Uterus (tissue), 2 donors: ENCODE data around the gene CHCHD10.

Experiments
- CTCF ChIP-seq, 4 experiments: fragments of 200-600 bp in 2 of 4; fragments of 450-650 bp in 2 of 4; sonication (generic) in 2 of 4; IDR thresholded peaks; one replicate each; pipeline ENCODE4 v1.5.1; 2016 to 2019; ENCODE audit warnings: antibody characterized with exemption in 4 of 4, mild to moderate bottlenecking in 2 of 4, moderate library complexity in 1 of 4
- POLR2A ChIP-seq, 2 donors: fragments of 450-650 bp; IDR thresholded peaks; one replicate each; pipeline ENCODE4 v1.6.1; 2016; ENCODE audit warnings: antibody characterized with exemption in 2 of 2, mild to moderate bottlenecking in 1 of 2, moderate library complexity in 1 of 2

- TF ChIP-seq CTCF (IDR thresholded peaks at IDR 0.05), result no peak
- TF ChIP-seq POLR2A (IDR thresholded peaks at IDR 0.05), result no peak
Observed at GRCh38 chr22:23760056-23760455, 7.7 kb downstream of the CHCHD10 start.
